Spleen (tissue), 11 donors: ENCODE measurements around the gene C1orf35. TPM values are rescaled to one million over a fixed set of nuclear protein-coding genes. Genes with fewer than 3 reads are reported as not detected.

Experiments used
- DNase-seq: peaks from one replicate; pipeline ENCODE4 v3.0.0-alpha.2; 2020
- H3K27ac ChIP-seq, 8 donors: fragments of 200-600 bp; sonication (generic) in 7 of 8; 1 replicate in 4 of 8; 2 replicates in 4 of 8; pipeline versions ENCODE4 v1.5.0 to v1.8.0; 2016 to 2021; ENCODE audit warnings: inconsistent platforms in 4 of 8, mild to moderate bottlenecking in 4 of 8, moderate library complexity in 1 of 8
- H3K27me3 ChIP-seq, 7 donors: fragments of 200-600 bp; sonication (generic) in 6 of 7; replicated peaks in 1 of 7; 1 replicate in 4 of 7; 2 replicates in 3 of 7; pipeline versions ENCODE4 v1.5.0 to v1.8.0; 2016 to 2021; ENCODE audit warnings: inconsistent platforms in 3 of 7, mild to moderate bottlenecking in 1 of 7
- H3K36me3 ChIP-seq, 6 donors: fragments of 200-600 bp; sonication (generic) in 5 of 6; 1 replicate in 4 of 6; 2 replicates in 2 of 6; pipeline versions ENCODE4 v1.5.0 to v1.8.0; 2016 to 2021; ENCODE audit warnings: inconsistent platforms in 2 of 6
- H3K4me1 ChIP-seq, 6 donors: fragments of 200-600 bp; sonication (generic) in 5 of 6; 1 replicate in 3 of 6; 2 replicates in 3 of 6; pipeline versions ENCODE4 v1.5.0 to v1.8.0; 2016 to 2021; ENCODE audit warnings: inconsistent platforms in 3 of 6
- H3K4me3 ChIP-seq, 8 donors: fragments of 200-600 bp; sonication (generic) in 7 of 8; 1 replicate in 4 of 8; 2 replicates in 4 of 8; pipeline versions ENCODE4 v1.5.0 to v1.8.0; 2016 to 2021; ENCODE audit warnings: inconsistent platforms in 4 of 8, mild to moderate bottlenecking in 4 of 8, moderate library complexity in 2 of 8
- H3K9me3 ChIP-seq, 8 donors: fragments of 200-600 bp; sonication (generic) in 7 of 8; 1 replicate in 4 of 8; 2 replicates in 4 of 8; pipeline versions ENCODE4 v1.5.0 to v1.8.0; 2016 to 2021; ENCODE audit warnings: inconsistent platforms in 4 of 8
- POLR2A ChIP-seq, 3 donors: fragments of 450-650 bp; IDR thresholded peaks; one replicate each; pipeline ENCODE4 v1.5.1; 2017; ENCODE audit warnings: antibody characterized with exemption in 3 of 3, mild to moderate bottlenecking in 1 of 3
- POLR2AphosphoS5 ChIP-seq, 3 donors: sonication (generic); formaldehyde crosslinking; IDR thresholded peaks; one replicate each; pipeline ENCODE4 v1.5.1; 2017; ENCODE audit warnings: antibody characterized with exemption in 3 of 3
- WGBS, 5 donors: extraction: QIAGEN DNeasy Blood & Tissue Kit in 3 of 5; methylation state at CpG; one replicate each; pipeline versions ENCODE4 v1.1.5 to v1.1.7; 2013 to 2018; 5-methylcytosine and 5-hydroxymethylcytosine counted together
- intact Hi-C: fragments of 100-400 bp; cut with DNase I; formaldehyde crosslinking; loops from one replicate; pipeline ENCODE4 v1.15.0; 2023; ENCODE audit warnings: low total_unique reads
- polyA plus RNA-seq, 3 donors: library from polyadenylated mRNA; stranded (reverse); fragments of 200-250 nt; gene quantifications; one replicate each; pipeline ENCODE4 v1.2.1, GENCODE V29; 2013
- total RNA-seq, 7 donors: library from RNA; depleted of rRNA in 3 of 7; stranded (reverse); fragments of >200 nt in 3 of 7; fragmentation: NEBNext Ultra II Directional in 4 of 7; extraction: Animal tissue kit (Norgen Biotek cat#: 25700) in 4 of 7; gene quantifications; one replicate each; pipeline versions ENCODE4 v1.1.0 to v1.2.1, GENCODE V29; 2016 to 2021
- TF ChIP-seq, protein P1 (sequence below), 11 experiments: fragments of 200-600 bp in 7 of 11; fragments of 450-650 bp in 4 of 11; sonication (generic) in 4 of 11; IDR thresholded peaks in 8 of 11; conservative IDR thresholded peaks in 3 of 11; 1 replicate in 7 of 11; 2 replicates in 4 of 11; pipeline versions ENCODE4 v1.4.0 to v1.8.0; 2016 to 2021; ENCODE audit warnings: antibody characterized with exemption in 11 of 11, inconsistent platforms in 4 of 11, mild to moderate bottlenecking in 1 of 11
- donor health status: healthy with polysubstance abuse.
- donor health status: DM: no; HTN: no; CAD: no; lungs with moderate emphysema.
- donor health status: DM: no; HTN: no; CAD: no.
- donor health status: Bipolar disorder and iron deficiency.
- donor health status: healthy.
- donor health status: DM: no; HTN: no; CAD: no.
- donor health status: DM: yes; HTN: yes; CAD: no.

Gene C1orf35
- total and polyA plus RNA-seq, 10 donors, result 7.3 to 23.4 (median 12.5) TPM

DNA sequence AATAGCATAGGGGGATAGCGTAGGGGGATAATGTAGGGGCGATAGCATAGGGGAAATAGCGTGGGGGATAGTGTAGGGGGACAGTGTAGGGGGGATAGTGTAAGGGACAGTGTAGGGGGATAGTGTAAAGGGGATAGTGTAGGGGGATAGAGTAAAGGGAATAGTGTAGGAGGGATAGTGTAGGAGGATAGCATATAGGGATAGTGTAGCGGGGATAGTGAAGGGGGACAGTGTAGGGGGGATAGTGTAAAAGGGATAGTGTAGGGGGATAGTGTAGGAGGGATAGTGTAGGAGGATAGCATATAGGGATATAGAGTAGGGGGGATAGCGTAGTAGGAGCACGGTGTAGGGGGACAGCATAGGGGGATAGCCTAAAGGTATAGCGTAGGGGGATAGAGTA, 34.8 kb downstream of the C1orf35 start:
- no peak for DNase-seq
- H3K36me3 ChIP-seq, result no peaks in the 10 kb centered on the region

DNA sequence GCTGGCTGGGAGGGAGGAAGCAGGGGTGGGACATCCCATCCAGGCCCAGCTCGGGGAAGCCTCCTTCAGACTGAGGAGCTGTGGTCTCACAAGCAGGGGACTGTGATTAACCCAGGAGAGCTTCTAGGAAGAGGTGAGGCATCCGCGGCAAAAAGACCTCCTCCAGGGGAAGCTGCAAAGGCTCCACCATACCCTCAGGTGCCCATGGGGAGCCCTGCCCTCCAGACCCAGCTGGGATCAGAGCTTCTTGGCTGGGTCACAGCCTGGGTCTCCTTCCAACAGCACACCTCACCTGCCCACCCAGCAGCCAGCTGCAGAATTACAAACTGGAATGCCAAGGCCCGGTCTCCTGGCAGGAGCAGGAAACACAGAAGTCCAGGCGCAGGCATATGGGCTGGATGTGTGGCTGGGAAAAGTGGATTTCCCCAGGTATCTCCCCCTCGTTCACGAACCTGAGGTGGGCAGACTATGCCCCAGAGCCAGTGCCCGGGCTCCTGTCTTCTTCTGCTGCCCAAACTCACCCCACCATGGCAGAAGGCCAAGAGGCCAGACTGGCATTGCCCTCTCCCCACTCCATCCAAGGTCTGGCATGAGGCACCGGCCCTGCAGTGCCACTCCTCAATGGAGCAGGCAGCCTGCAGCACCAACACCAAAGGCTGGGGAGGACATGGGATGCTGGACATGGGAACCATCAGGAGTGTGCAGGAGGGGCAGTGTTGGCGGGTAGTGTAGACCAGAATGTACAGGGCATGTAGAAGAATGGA, 36.1 kb downstream of the C1orf35 start:
- no peak for TF ChIP-seq POLR2A (IDR thresholded peaks at IDR 0.05)
- TF ChIP-seq, protein P1, sequence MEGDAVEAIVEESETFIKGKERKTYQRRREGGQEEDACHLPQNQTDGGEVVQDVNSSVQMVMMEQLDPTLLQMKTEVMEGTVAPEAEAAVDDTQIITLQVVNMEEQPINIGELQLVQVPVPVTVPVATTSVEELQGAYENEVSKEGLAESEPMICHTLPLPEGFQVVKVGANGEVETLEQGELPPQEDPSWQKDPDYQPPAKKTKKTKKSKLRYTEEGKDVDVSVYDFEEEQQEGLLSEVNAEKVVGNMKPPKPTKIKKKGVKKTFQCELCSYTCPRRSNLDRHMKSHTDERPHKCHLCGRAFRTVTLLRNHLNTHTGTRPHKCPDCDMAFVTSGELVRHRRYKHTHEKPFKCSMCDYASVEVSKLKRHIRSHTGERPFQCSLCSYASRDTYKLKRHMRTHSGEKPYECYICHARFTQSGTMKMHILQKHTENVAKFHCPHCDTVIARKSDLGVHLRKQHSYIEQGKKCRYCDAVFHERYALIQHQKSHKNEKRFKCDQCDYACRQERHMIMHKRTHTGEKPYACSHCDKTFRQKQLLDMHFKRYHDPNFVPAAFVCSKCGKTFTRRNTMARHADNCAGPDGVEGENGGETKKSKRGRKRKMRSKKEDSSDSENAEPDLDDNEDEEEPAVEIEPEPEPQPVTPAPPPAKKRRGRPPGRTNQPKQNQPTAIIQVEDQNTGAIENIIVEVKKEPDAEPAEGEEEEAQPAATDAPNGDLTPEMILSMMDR (IDR thresholded peaks at IDR 0.05 in 8 of 11, conservative IDR thresholded peaks at IDR 0.05 in 3 of 11), result no peak
- no peak for TF ChIP-seq POLR2AphosphoS5 (IDR thresholded peaks at IDR 0.05)
- Histone ChIP-seq H3K36me3 (no peaks in the 10 kb centered on the region), H3K4me3 (no peak overlapping the region), H3K4me1 (no peaks in the 10 kb centered on the region), H3K27me3 (peaks cover 0 to 83% (median 51%) of the 10 kb centered on the region in 7 donors), H3K27ac (no peak overlapping the region), H3K9me3 (no peaks in the 10 kb centered on the region)
- intact Hi-C loops, result no loop called here
- DNase-seq, result peak; percentile 67
- WGBS, 5 donors, result 56 to 78% (median 60%) methylated on average over 10 of the region's 10 CpGs

More for the DNA sequence above, 34.8 kb downstream of the C1orf35 start:
- WGBS, 5 donors, result 72 to 76% (median 74%) methylated on average over 7 of the region's 7 CpGs
- peaks cover 0 to 71% (median 41%) of the 10 kb centered on the region in 7 donors for H3K27me3 ChIP-seq
- no peaks in the 10 kb centered on the region for H3K4me1 ChIP-seq
- intact Hi-C loops, result no loop called here
- TF ChIP-seq POLR2A (IDR thresholded peaks at IDR 0.05), result no peak
- H3K27ac ChIP-seq, result no peak overlapping the region
- no peaks in the 10 kb centered on the region for H3K9me3 ChIP-seq
- no peak overlapping the region for H3K4me3 ChIP-seq

DNA sequence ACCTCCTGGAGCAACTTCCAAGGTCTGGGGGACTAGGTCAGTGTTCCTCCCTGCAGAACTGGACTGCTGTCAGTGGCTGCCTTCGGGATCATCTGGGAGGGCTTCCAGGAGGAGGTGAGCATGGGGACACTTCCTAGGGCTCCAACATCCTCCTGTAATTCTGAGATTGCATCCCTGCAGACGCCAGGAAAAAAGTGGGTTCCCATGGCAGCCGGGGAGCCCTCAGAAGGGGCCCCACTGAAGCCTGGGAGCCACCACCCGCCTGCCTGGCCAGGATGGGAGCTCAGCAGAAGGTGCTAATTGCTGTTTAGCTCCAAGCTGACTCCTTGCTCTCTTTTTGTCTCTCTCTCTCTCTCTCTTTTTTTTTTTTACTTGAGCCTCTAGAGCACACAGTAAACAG, 36.7 kb downstream of the C1orf35 start:
- peak; percentile 61 for DNase-seq

DNA sequence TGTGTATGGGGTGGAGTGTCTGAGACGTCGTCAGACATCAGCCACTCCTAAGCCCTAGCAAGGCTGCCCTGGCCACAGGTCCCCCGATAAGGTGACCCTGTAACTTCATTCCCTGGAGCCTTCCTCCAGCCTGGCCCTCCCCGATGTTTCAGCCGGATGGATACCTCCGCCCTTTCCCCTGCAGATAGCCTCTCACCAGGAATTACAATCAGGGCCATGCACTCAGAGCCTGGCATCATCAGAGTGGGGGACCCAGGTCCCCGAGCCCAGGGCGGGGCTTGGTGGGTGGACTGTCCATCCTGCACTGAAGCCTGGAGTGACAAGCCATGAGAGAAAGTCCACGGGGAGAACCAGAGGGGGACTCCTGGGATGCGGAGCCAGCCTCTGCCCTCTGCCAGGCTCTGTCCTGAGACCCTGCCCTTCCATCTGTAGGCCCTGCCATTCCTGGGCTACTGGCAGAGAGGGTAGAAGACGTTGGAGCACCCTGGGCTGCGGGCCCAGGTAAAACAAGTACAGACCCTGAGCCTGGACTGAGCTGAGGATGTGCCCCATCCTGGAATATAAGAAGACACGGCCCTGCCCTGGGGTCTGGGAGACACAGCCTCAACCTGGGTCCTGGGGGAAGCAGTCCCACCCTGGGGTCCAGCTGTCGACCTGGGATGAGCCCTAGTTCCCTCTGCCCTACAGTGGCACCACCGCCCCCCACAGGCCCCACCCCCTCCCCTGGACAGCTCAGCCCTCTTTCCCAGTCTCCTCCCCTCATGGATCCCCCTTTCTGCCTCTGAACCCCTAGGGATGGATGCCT, 37.4 kb downstream of the C1orf35 start:
- TF ChIP-seq, protein P1 (IDR thresholded peaks at IDR 0.05 in 8 of 11, conservative IDR thresholded peaks at IDR 0.05 in 3 of 11), result no peak
- TF ChIP-seq POLR2AphosphoS5 (IDR thresholded peaks at IDR 0.05), result no peak
- no peak for TF ChIP-seq POLR2A (IDR thresholded peaks at IDR 0.05)
- Histone ChIP-seq H3K4me1 (peaks cover 0 to 4% (median 1%) of the 10 kb centered on the region in 6 donors), H3K4me3 (no peak overlapping the region), H3K27ac (no peak overlapping the region), H3K9me3 (no peaks in the 10 kb centered on the region), H3K36me3 (no peaks in the 10 kb centered on the region), H3K27me3 (peaks cover 7 to 92% (median 64%) of the 10 kb centered on the region in 7 donors)
- 65 to 86% (median 73%) methylated on average over 14 to 15 of the region's 15 CpGs for WGBS, 5 donors
- DNase-seq, result peak; percentile 41
- intact Hi-C loops, result no loop called here

More for the DNA sequence above, 36.7 kb downstream of the C1orf35 start:
- intact Hi-C loops, result no loop called here
- H3K4me3 ChIP-seq, result no peak overlapping the region
- no peaks in the 10 kb centered on the region for H3K9me3 ChIP-seq
- no peaks in the 10 kb centered on the region for H3K36me3 ChIP-seq
- no peak overlapping the region for H3K27ac ChIP-seq
- 18 to 42% (median 33%) methylated on average over 2 to 4 of the region's 4 CpGs for WGBS, 5 donors
- no peaks in the 10 kb centered on the region for H3K4me1 ChIP-seq
- TF ChIP-seq POLR2A (IDR thresholded peaks at IDR 0.05) (no peak), POLR2AphosphoS5 (IDR thresholded peaks at IDR 0.05) (no peak)
- TF ChIP-seq, protein P1 (IDR thresholded peaks at IDR 0.05 in 8 of 11, conservative IDR thresholded peaks at IDR 0.05 in 3 of 11), result no peak
- H3K27me3 ChIP-seq, result peaks cover 4 to 90% (median 58%) of the 10 kb centered on the region in 7 donors
